Gastroesophageal sphincter (tissue), 4 donors: ENCODE results near the gene CD46. TPM values are rescaled to one million over a fixed set of nuclear protein-coding genes. Genes with fewer than 3 reads are reported as not detected.

Source experiments
- ATAC-seq: fragments of 150-250 bp; one replicate; pipeline ENCODE4 v1.9.1; 2016; ENCODE audit warnings: mild to moderate bottlenecking, moderate library complexity
- H3K27ac ChIP-seq, 4 donors: fragments of 200-600 bp; sonication (generic) in 3 of 4; 1 replicate in 3 of 4; 2 replicates in 1 of 4; pipeline ENCODE4 v1.5.1; 2016 to 2019
- H3K27me3 ChIP-seq: fragments of 200-600 bp; sonication (generic); one replicate; pipeline ENCODE4 v1.5.1; 2019
- H3K36me3 ChIP-seq, 2 donors: fragments of 200-600 bp; sonication (generic); one replicate each; pipeline ENCODE4 v1.5.1; 2019; ENCODE audit warnings: control low read depth in 1 of 2
- H3K4me1 ChIP-seq, 3 donors: fragments of 200-600 bp; sonication (generic); 1 replicate in 2 of 3; 2 replicates in 1 of 3; pipeline ENCODE4 v1.5.1; 2016 to 2019; ENCODE audit warnings: control low read depth in 2 of 3
- H3K4me3 ChIP-seq, 2 donors: fragments of 200-600 bp; sonication (generic); one replicate each; pipeline ENCODE4 v1.5.1; 2019; ENCODE audit warnings: mild to moderate bottlenecking in 1 of 2, moderate library complexity in 1 of 2
- H3K9me3 ChIP-seq, 3 donors: fragments of 200-600 bp; sonication (generic); one replicate each; pipeline ENCODE4 v1.5.1; 2017 to 2019; ENCODE audit warnings: control low read depth in 2 of 3
- EP300 ChIP-seq: sonication (generic); formaldehyde crosslinking; IDR thresholded peaks from one replicate; pipeline ENCODE4 v1.6.1; 2017; ENCODE audit warnings: antibody characterized with exemption, mild to moderate bottlenecking
- POLR2AphosphoS5 ChIP-seq: sonication (generic); formaldehyde crosslinking; IDR thresholded peaks from one replicate; pipeline ENCODE4 v1.6.1; 2017; ENCODE audit warnings: antibody characterized with exemption
- WGBS, 2 donors: methylation state at CpG; one replicate each; pipeline ENCODE4 v1.1.5; 2018; ENCODE audit warnings: low coverage in 1 of 2; 5-methylcytosine and 5-hydroxymethylcytosine counted together
- small RNA-seq, 4 donors: library from RNA; depleted of rRNA; stranded (forward); fragments of <200 nt; gene quantifications; one replicate each; pipeline ENCODE3, GENCODE V24; 2016
- total RNA-seq, 4 donors: library from RNA; depleted of rRNA; stranded (reverse); fragments of >200 nt; gene quantifications; one replicate each; pipeline ENCODE4 v1.1.0, GENCODE V29; 2016

CD46 gene
- total RNA-seq, 4 donors from 2014 or later, result 69.1 to 117 (median 98.6) TPM

DNA sequence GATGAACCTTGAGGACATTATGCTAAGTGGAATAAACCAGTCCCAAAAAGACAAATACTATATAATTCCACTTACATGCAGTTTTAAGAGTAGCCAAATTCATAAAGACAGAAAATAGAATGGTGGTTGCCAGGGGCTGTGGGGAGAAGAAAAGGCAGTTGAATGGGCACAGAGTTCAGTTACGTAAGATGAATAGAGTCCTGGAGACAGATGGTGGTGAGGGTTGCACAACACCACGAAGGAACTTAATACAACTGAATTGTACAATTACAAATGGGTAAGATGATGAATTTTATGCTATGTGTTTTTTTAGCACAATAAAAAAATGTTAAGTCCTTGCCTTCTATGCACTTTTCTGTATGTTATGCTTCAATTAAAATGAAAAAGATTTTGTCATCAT is 92.5 kb downstream of the CD46 start:
- TF ChIP-seq POLR2AphosphoS5 (peak; percentile 4), EP300 (no peak)
- WGBS, 2 donors, result 76 to 78% methylated on average over 2 of the region's 2 CpGs
- Histone ChIP-seq H3K27ac (peak overlapping the region in 1 of 4 donors; percentile 12), H3K4me3 (no peak overlapping the region), H3K4me1 (peaks cover 3 to 96% (median 16%) of the 10 kb centered on the region in 3 donors), H3K9me3 (no peaks in the 10 kb centered on the region), H3K27me3 (no peaks in the 10 kb centered on the region), H3K36me3 (peaks cover 0 to 12% of the 10 kb centered on the region in 2 donors)
- no peak for ATAC-seq

Small RNAs within 50 kb of the gene (small RNA-seq; reads per million reads assigned to genes)
- gene RNA5SP534, result 0 reads per million in 4 donors

Other genes starting within 250 kb of the CD46 start
- not detected for gene CR1L, start 106.9 kb upstream of the CD46 start, total RNA-seq
- 100 to 1,000 TPM in 1 of 4 donors, 10 to 100 TPM in 3; 38.9 to 114 (median 62.1) TPM for gene CD34, start 159.1 kb downstream of the CD46 start, total RNA-seq